G401 (cell line): Measurements from ENCODE around the gene FAM171A2. TPM values are rescaled to one million over a fixed set of nuclear protein-coding genes. Genes with fewer than 3 reads are reported as not detected.
A peak's percentile ranks its signal among the peaks of the same experiment; 100 is the strongest.
"Not testable (repeated sequence)": the region's sequence is repeated elsewhere in the genome, so short reads cannot be mapped to it uniquely, and the experiment has no call there.

Experiments
- DNase-seq: peaks from one replicate; pipeline ENCODE4 v3.0.0-alpha.2; 2015; ENCODE audit warnings: low spot score
- in situ Hi-C: cut with HindIII; loops from 2 replicates; pipeline ENCODE4 v1.10.0; 2016; ENCODE audit warnings: low sequenced_read_pairs, mixed read lengths
- total RNA-seq: library from RNA; depleted of rRNA; stranded (reverse); fragments of >200 nt; shearing (Covaris generic); gene quantifications from 2 replicates; pipeline ENCODE4 v1.2.3, GENCODE V29; 2014

The FAM171A2 gene
- total RNA-seq, 1 experiment from 2014 or later, result 22.2 TPM

GRCh38 chr17:44384823-44385286, 21.2 kb upstream of the FAM171A2 start:
- in situ Hi-C loops, result no loop called here
- no peak for DNase-seq

GRCh38 chr17:44384281-44384822, 20.7 kb upstream of the FAM171A2 start:
- in situ Hi-C loops, result no loop called here
- no peak for DNase-seq

GRCh38 chr17:44383861-44384260, 20.2 kb upstream of the FAM171A2 start:
- no peak for DNase-seq
- in situ Hi-C loops, result no loop called here

- in situ Hi-C loops, result no loop called here
- no peak for DNase-seq
Measured at GRCh38 chr17:44383363-44383762, 19.7 kb upstream of the FAM171A2 start.

- DNase-seq, result no peak
- in situ Hi-C loops, result no loop called here
Measured at GRCh38 chr17:44382917-44383316, 19.3 kb upstream of the FAM171A2 start.

GRCh38 chr17:44381810-44382305, 18.2 kb upstream of the FAM171A2 start:
- in situ Hi-C loops, result no loop called here

GRCh38 chr17:44380767-44381166, 17.1 kb upstream of the FAM171A2 start:
- in situ Hi-C loops, result no loop called here
- DNase-seq, result no peak

More at GRCh38 chr17:44381810-44382305, 18.2 kb upstream of the FAM171A2 start:
- DNase-seq, result no peak

GRCh38 chr17:44379887-44380286, 16.2 kb upstream of the FAM171A2 start:
- in situ Hi-C loops, result no loop called here
- no peak for DNase-seq

GRCh38 chr17:44378171-44378705, 14.6 kb upstream of the FAM171A2 start:
- DNase-seq, result no peak
- in situ Hi-C loops, result no loop called here

- in situ Hi-C loops, result no loop called here
- no peak for DNase-seq
Measured at GRCh38 chr17:44376779-44377178, 13.1 kb upstream of the FAM171A2 start.

GRCh38 chr17:44376124-44376523, 12.5 kb upstream of the FAM171A2 start:
- in situ Hi-C loops, result no loop called here
- no peak for DNase-seq

GRCh38 chr17:44375196-44376017, 11.8 kb upstream of the FAM171A2 start:
- DNase-seq, result no peak

GRCh38 chr17:44374306-44375195, 10.9 kb upstream of the FAM171A2 start:
- no peak for DNase-seq
- in situ Hi-C loops, result no loop called here

More at GRCh38 chr17:44375196-44376017, 11.8 kb upstream of the FAM171A2 start:
- in situ Hi-C loops, result no loop called here

- in situ Hi-C loops, result no loop called here
- no peak for DNase-seq
Measured at GRCh38 chr17:44372036-44372435, 8.4 kb upstream of the FAM171A2 start.

- in situ Hi-C loops, DNase-seq: not testable (repeated sequence)
Measured at GRCh38 chr17:44369414-44370023, 5.9 kb upstream of the FAM171A2 start.

- DNase-seq, in situ Hi-C loops: not testable (repeated sequence)
Measured at GRCh38 chr17:44368391-44369243, 5.0 kb upstream of the FAM171A2 start.

- in situ Hi-C loops, result no loop called here
- DNase-seq, result peak; percentile 92
Measured at GRCh38 chr17:44367231-44367979, 3.8 kb upstream of the FAM171A2 start.
